ENCODE results near the gene S100A2. TPM values are rescaled to one million over a fixed set of nuclear protein-coding genes. Genes with fewer than 3 reads are reported as not detected.

Gene S100A2
- total and polyA plus RNA-seq, 11 donors, result 1.3 to 5.1 (median 2.6) TPM; not detected in 1

GRCh38 chr1:153541641-153542590 is 23.7 kb downstream of the S100A2 start:
- intact Hi-C loops (cut with DNase I), result no loop called here
- no peak for TF ChIP-seq CTCF (IDR thresholded peaks at IDR 0.05)
- no peak for TF ChIP-seq POLR2A (IDR thresholded peaks at IDR 0.05)
- H3K4me3 ChIP-seq, result no peak overlapping the region
- WGBS, 4 donors, result 75 to 80% (median 77%) methylated on average over 12 to 13 of the region's 13 CpGs
- H3K27ac ChIP-seq, result peak overlapping the region in 5 of 12 donors; percentile 1 to 84 (median 37)
- peaks cover 3 to 81% (median 26%) of the 10 kb centered on the region in 12 donors for H3K4me1 ChIP-seq
- DNase-seq, result no peak
- ATAC-seq, result no peak
- no peaks in the 10 kb centered on the region for H3K27me3 ChIP-seq
- H3K9me3 ChIP-seq, result no peaks in the 10 kb centered on the region
- peaks cover 0 to 18% (median 0%) of the 10 kb centered on the region in 9 donors for H3K36me3 ChIP-seq

- WGBS, 4 donors, result 87 to 89% (median 88%) methylated on average over 11 of the region's 11 CpGs
- Histone ChIP-seq H3K4me1 (peaks cover 3 to 77% (median 26%) of the 10 kb centered on the region in 12 donors), H3K9me3 (no peaks in the 10 kb centered on the region), H3K36me3 (peaks cover 0 to 18% (median 0%) of the 10 kb centered on the region in 9 donors), H3K4me3 (no peak within 1 kb of the TSS), H3K27ac (peak within 1 kb of the TSS in 8 of 12 donors; percentile 5 to 84 (median 36)), H3K27me3 (no peaks in the 10 kb centered on the region)
- TF ChIP-seq CTCF (IDR thresholded peaks at IDR 0.05) (no peak), POLR2A (IDR thresholded peaks at IDR 0.05) (no peak)
- no peak for DNase-seq
- intact Hi-C loops (cut with DNase I), result no loop called here
- no peak for ATAC-seq
Measured at GRCh38 chr1:153540394-153541361, 25.0 kb downstream of the S100A2 start, which contains the start of gene S100A5. Gene S100A5 (minus strand): TSS chr1:153540934. CDS start chr1:153540191, 743 bp downstream.

- no peak for TF ChIP-seq POLR2A (IDR thresholded peaks at IDR 0.05)
- TF ChIP-seq CTCF (IDR thresholded peaks at IDR 0.05), result no peak
- Histone ChIP-seq H3K27me3 (no peaks in the 10 kb centered on the region), H3K27ac (peak overlapping the region in 1 of 12 donors; percentile 84), H3K4me3 (no peak overlapping the region), H3K36me3 (peaks cover 0 to 20% (median 0%) of the 10 kb centered on the region in 9 donors), H3K4me1 (peaks cover 0 to 76% (median 20%) of the 10 kb centered on the region in 12 donors), H3K9me3 (no peaks in the 10 kb centered on the region)
- ATAC-seq (no peak), DNase-seq (no peak)
- intact Hi-C loops (cut with DNase I), result loop anchor here in 1 of 10 donors (10.0 kb wide), 1 partner anchor 445 kb away; the partner anchor contains the start of gene RAB13
- 84 to 92% (median 90%) methylated on average over 4 of the region's 4 CpGs for WGBS, 4 donors
Measured at GRCh38 chr1:153539395-153540093, 26.1 kb downstream of the S100A2 start.

Data from heart left ventricle (tissue), 16 donors.